Activated naive CD4-positive, alpha-beta T cell treated with anti-CD3 and anti-CD28 coated beads, Interleukin-2, amount 10 ng/mL, durations not matched to agents 7 days and 5 days (primary cell): ENCODE measurements around the gene TMOD1.

Experiments used
- CTCF ChIA-PET: fragments of 350-600 bp; sonication (Branson Sonifier 250); formaldehyde crosslinking; loops from one replicate; lab custom pipeline; 2021; ENCODE audit warnings: antibody characterized with exemption; lab: Charles Lee
- DNase-seq: peaks from one replicate; pipeline ENCODE4 v3.0.0-alpha.2; 2020
- H3K27ac Mint-ChIP-seq: one replicate; pipeline ENCODE4 v1.8.0; 2021; ENCODE audit warnings: mild to moderate bottlenecking, moderate library complexity, mixed read lengths
- H3K27me3 Mint-ChIP-seq: one replicate; pipeline ENCODE4 v1.8.0; 2021; ENCODE audit warnings: mild to moderate bottlenecking, mixed read lengths
- H3K36me3 Mint-ChIP-seq: one replicate; pipeline ENCODE4 v1.8.0; 2021; ENCODE audit warnings: mixed read lengths
- H3K4me1 Mint-ChIP-seq: one replicate; pipeline ENCODE4 v1.8.0; 2021; ENCODE audit warnings: mixed read lengths
- H3K4me3 Mint-ChIP-seq: one replicate; pipeline ENCODE4 v1.8.0; 2021; ENCODE audit warnings: mild to moderate bottlenecking, moderate library complexity, mixed read lengths
- H3K9me3 Mint-ChIP-seq: one replicate; pipeline ENCODE4 v1.8.0; 2021; ENCODE audit warnings: mixed read lengths

TMOD1 gene

DNA sequence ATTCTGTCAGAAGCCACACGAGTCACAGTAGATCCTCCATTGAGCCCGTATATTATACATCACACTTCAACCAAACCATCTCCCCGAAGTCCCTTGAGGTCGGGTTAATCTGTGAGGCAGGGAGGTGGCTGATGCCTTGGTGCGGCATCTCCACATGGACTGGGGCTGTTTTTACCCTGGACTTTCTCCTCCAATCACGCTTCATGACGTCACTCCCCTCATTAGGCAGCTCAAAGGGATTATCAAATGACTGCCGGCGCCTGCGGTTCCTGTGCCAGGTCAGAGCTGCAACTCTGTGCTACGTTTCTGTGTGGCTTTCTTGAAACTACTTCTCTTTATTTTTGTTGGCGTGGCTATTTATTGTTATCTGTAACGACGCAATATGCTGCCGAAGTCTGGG lies 53.7 kb downstream of the TMOD1 start:
- H3K4me3 Mint-ChIP-seq = no peak overlapping the region
- peaks cover 53% of the 10 kb centered on the region for H3K27me3 Mint-ChIP-seq
- H3K27ac Mint-ChIP-seq = no peak overlapping the region
- no peaks in the 10 kb centered on the region for H3K9me3 Mint-ChIP-seq
- peaks cover 16% of the 10 kb centered on the region for H3K4me1 Mint-ChIP-seq
- no peaks in the 10 kb centered on the region for H3K36me3 Mint-ChIP-seq
- CTCF ChIA-PET = no interaction called here
- DNase-seq = no peak

DNA sequence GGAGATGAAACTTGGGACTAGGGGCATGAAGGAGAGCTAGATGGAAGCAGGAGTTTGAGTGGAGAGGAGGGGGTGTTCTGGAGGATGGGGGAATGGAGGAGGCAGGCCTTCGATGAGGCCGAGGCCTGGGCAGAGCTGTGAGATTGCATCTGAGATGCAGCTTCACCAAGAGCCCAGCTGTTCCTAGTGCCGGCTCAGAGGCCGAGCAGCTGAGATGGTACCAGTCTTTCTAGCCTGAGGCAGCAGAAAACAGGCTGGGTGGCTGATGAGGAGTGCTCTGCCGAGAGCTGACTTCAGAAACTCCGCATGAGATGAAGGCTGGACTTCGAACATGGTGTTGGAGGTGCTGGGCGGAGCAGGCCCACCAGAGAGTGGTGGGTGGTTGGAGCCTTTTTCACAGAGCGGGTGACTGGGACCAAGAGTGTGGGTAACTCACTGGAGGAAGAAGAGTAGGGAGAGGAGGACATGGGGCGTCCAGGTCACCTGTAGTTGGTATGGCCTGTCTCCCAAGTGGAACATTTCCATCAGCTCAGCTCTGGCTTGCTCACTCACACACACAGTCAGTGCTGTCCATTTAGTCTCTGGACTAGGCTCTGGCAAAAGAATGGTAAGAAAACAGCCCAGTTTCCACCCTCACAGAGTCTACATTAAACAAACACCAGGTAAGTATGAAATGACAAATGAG lies 54.7 kb downstream of the TMOD1 start:
- Mint-ChIP-seq H3K27ac (no peak overlapping the region), H3K4me1 (peaks cover 16% of the 10 kb centered on the region), H3K9me3 (no peaks in the 10 kb centered on the region), H3K4me3 (no peak overlapping the region), H3K27me3 (peaks cover 50% of the 10 kb centered on the region), H3K36me3 (no peaks in the 10 kb centered on the region)
- DNase-seq = no peak
- CTCF ChIA-PET = no interaction called here

DNA sequence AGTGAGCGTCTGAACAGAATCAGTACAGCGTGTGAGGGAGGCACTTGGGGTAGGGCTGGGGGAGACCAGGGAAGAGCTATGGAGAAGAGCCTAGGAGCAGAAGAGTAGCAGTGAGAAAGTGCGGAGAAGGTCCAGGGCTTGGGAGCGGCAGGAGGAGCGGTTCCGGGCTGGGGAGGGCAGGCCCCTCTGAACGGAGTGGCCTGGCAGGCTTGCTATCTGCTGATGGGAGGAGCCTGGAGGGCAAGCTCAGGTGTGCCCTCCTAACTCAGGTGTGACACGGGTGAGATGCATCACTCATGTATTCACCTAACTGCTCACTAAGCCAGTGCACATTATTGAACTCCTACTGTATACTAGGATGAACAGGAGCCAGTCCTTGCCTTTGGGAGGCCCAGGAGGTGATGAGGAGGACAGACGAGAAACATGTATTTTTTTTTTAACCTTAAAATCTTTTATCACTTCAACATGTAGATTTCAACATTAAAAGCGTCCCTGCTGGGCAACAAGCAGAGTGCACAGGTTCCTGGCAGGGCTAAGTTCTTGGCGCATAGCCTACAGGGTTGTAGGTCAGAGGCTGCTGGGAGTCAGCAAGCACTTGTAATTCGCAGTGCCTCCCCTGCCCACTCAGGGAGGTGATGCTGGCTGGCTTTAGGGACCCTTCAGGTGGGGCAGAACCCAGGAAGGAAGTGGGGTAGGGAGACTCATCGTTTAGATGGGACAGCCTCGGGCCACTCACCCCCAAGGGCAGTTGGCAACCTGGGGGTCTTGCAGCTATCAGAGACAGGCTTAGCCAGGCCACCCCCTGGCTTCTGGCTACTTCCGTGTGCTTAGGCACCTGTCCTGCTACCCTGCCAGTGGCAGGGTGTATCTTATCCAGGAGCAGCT lies 55.5 kb downstream of the TMOD1 start:
- CTCF ChIA-PET = no interaction called here
- no peaks in the 10 kb centered on the region for H3K9me3 Mint-ChIP-seq
- no peaks in the 10 kb centered on the region for H3K36me3 Mint-ChIP-seq
- H3K4me3 Mint-ChIP-seq = no peak overlapping the region
- H3K27me3 Mint-ChIP-seq = peaks cover 57% of the 10 kb centered on the region
- no peak overlapping the region for H3K27ac Mint-ChIP-seq
- no peak for DNase-seq
- peaks cover 16% of the 10 kb centered on the region for H3K4me1 Mint-ChIP-seq

DNA sequence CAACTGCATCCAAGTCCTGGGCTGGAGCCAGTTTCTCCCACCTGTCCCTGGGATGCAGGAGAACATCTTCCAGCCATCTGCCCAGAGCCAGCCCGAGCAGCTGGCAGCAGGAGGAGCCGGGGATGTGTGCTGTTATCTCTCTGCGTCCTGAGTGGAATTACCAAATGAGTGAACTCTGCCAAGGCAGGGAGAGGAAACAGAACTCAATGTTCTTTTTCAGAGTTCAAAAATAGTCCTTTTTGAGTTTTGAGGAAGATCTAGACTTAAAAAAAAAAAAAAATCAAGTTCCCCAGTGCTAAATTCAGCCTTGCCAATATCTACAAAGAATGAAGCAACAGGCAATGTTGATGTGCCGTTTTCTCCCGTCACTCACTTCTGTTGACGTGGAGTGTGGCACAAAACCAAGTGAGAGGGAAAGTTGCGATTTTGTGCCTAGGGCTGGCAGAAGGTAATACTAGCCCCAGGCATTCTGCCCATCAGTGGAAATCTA lies 56.2 kb downstream of the TMOD1 start:
- H3K9me3 Mint-ChIP-seq = no peaks in the 10 kb centered on the region
- H3K27ac Mint-ChIP-seq = no peak overlapping the region
- peaks cover 16% of the 10 kb centered on the region for H3K4me1 Mint-ChIP-seq
- no peaks in the 10 kb centered on the region for H3K36me3 Mint-ChIP-seq
- no peak for DNase-seq
- H3K4me3 Mint-ChIP-seq = no peak overlapping the region
- peaks cover 61% of the 10 kb centered on the region for H3K27me3 Mint-ChIP-seq
- CTCF ChIA-PET = interaction anchor here (1.0 kb wide), 1 partner anchor 41 kb away, joined by 3 read pairs; no protein-coding TSS in a partner anchor

DNA sequence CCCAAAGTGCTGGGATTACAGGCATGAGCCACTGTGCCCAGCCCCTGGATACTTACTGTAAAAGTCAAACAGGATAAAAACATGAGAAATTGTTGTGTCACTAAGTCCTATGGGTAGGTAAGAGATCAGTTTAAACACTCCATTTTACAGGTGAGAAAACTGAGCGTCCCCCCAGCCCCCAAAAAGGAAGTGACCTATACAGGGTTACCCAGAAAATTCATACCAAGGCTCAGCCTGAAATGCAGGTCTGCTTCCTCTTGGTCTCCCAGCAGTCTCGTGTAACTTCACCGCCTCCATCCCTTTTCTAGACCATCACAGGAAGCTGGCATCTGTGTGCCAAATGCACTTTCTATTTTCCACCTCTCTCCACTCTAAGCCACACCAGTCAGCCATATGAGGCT lies 57.2 kb downstream of the TMOD1 start:
- Mint-ChIP-seq H3K4me3 (no peak overlapping the region), H3K36me3 (no peaks in the 10 kb centered on the region), H3K9me3 (no peaks in the 10 kb centered on the region), H3K27ac (peak overlapping the region; percentile 46), H3K4me1 (peaks cover 16% of the 10 kb centered on the region), H3K27me3 (peaks cover 56% of the 10 kb centered on the region)
- DNase-seq = no peak
- CTCF ChIA-PET = interaction anchor here (1.0 kb wide), 1 partner anchor 40 kb away, joined by 3 read pairs; no protein-coding TSS in a partner anchor

DNA sequence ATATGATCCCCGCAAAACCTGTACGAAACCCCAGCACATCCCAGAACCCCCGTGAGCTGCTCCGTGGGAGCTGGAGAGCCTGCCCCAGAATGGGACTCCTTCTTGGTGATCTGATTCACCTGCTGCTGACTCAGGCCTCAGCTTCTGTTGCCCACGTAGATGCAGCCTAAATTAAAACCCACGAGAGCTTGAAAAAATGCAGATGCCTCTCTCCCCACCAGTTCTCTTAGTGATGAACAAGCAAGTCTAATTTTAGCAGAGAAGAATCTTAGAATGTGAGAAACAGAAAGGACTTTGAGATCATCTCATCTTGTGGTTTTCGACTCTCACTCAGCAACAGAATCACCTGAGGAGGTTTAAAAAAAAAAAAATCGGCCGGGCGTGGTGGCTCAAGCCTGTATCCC lies 57.6 kb downstream of the TMOD1 start:
- Mint-ChIP-seq H3K9me3 (no peaks in the 10 kb centered on the region), H3K36me3 (no peaks in the 10 kb centered on the region), H3K27me3 (peaks cover 52% of the 10 kb centered on the region), H3K27ac (peak overlapping the region; percentile 46), H3K4me3 (peak overlapping the region; percentile 26), H3K4me1 (peaks cover 16% of the 10 kb centered on the region)
- CTCF ChIA-PET = no interaction called here
- DNase-seq = no peak

DNA sequence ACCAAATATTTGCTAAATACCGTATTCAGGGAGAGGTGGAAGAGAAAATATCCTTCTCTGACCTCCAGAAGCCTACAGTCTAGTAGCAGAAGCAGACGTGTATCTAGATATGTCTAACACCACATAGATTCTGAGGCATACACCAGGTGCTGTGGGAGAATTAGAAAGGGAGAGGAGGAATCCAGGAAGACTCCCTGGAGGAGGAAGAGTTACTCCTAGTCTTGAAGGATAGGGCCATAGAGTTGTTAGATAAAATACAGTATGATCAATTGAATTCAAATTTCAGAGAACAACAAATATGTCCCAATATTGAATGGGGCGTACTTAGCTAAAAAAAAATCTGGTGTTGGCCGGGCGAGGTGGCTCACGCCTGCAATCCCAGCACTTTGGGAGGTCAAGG lies 58.7 kb downstream of the TMOD1 start:
- Mint-ChIP-seq H3K27me3 (peaks cover 42% of the 10 kb centered on the region), H3K9me3 (no peaks in the 10 kb centered on the region), H3K27ac (no peak overlapping the region), H3K4me3 (no peak overlapping the region), H3K4me1 (peaks cover 16% of the 10 kb centered on the region), H3K36me3 (no peaks in the 10 kb centered on the region)
- CTCF ChIA-PET = no interaction called here
- DNase-seq = no peak

DNA sequence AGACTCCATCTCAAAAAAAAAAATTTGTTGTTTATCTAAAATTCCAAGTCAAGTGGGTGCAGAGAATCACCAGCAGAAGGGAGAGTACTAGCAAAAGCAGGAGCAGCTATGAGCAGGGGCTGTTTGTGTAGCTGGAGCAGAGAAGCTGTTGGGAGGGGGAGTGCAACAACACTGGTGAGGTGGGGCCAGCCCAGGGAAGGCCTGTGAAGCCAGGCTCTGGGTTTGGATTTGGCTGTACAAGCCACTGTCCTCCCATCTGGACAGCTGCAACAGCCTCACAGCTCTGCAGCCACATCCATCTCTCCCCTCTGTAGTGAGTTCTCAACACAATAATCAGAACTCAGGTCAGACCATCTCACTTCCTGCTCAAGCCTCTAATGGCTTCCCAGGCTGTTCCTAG lies 59.4 kb downstream of the TMOD1 start:
- Mint-ChIP-seq H3K9me3 (no peaks in the 10 kb centered on the region), H3K36me3 (no peaks in the 10 kb centered on the region), H3K4me1 (peaks cover 16% of the 10 kb centered on the region), H3K27me3 (peaks cover 38% of the 10 kb centered on the region), H3K27ac (no peak overlapping the region), H3K4me3 (no peak overlapping the region)
- DNase-seq = no peak
- CTCF ChIA-PET = interaction anchor here (1.3 kb wide), 1 partner anchor 38 kb away, joined by 6 read pairs; no protein-coding TSS in a partner anchor

DNA sequence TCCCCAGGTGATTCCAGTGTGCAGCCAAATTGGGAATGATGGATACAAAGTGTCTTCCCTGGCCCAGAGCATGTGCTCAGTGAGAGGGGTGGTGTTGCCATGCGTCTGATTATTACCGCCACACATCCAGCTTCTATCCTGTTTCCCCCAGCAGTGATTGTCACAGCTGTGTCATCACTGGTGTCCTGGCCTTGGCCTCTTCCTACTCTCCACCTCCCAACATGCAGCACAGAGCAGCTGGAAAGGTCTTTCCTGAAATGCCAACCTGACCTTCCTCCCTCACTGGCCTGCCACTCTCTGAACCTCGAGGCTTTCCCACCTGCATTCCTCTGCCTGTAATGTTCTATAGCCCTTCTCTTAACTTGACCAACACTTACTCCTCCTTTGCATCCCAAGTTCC lies 60.0 kb downstream of the TMOD1 start:
- Mint-ChIP-seq H3K4me1 (peaks cover 16% of the 10 kb centered on the region), H3K27me3 (peaks cover 34% of the 10 kb centered on the region), H3K4me3 (no peak overlapping the region), H3K9me3 (no peaks in the 10 kb centered on the region), H3K27ac (no peak overlapping the region), H3K36me3 (no peaks in the 10 kb centered on the region)
- CTCF ChIA-PET = interaction anchor here (1.3 kb wide), 1 partner anchor 37 kb away, joined by 6 read pairs; no protein-coding TSS in a partner anchor
- no peak for DNase-seq

DNA sequence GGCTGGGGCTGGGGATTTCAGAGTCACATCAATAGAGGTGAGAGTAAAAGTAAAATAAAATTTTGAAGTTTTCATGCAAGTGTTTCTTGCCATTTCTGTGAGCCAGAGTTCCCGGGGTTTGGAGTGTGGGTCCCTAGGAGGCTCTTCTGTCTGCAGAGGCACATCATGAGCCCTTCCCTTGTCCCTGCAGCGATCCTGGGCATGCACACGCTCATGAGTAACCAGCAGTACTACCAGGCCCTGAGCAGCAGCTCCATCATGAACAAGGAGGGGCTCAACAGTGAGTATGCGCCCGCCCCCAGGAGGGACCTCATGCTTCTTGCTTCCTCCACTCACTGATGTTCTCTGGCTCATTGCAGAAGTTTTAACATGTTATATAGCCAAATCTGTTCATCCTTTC lies 61.1 kb downstream of the TMOD1 start:
- Mint-ChIP-seq H3K9me3 (no peaks in the 10 kb centered on the region), H3K27me3 (peaks cover 29% of the 10 kb centered on the region), H3K4me3 (no peak overlapping the region), H3K36me3 (no peaks in the 10 kb centered on the region), H3K4me1 (peaks cover 16% of the 10 kb centered on the region), H3K27ac (no peak overlapping the region)
- no peak for DNase-seq
- CTCF ChIA-PET = no interaction called here

DNA sequence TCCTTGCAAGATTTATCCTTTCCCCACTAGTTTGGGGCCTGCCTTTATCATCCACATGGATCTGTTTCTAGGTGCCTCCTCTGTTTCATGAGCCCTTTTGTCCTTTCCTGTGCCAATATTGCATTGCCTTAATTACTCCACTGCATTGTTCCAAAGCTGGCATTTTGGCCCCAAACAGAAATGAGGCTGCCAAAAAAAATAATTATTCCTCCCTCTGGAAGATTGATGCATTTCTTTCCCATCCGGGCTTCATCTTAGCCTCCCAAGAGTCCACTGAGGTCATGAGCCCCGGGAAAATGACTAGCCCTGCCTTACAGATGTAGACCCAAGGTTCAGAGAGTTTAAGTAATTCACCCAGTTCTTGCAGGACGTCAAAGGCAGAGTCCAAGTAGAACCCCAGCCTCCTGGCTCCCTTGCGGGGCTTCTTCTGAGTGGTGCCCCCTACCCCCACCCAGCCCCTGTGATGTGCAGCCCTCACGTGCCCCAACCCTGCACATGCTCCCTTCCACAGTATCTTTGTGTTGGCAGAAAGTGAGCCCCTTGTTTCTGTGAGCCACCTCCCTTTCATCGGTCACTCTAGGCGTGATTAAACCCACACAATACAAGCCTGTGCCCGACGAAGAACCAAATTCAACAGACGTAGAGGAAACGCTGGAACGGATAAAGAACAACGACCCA lies 62.1 kb downstream of the TMOD1 start:
- H3K4me3 Mint-ChIP-seq = no peak overlapping the region
- peaks cover 25% of the 10 kb centered on the region for H3K27me3 Mint-ChIP-seq
- CTCF ChIA-PET = no interaction called here
- H3K27ac Mint-ChIP-seq = no peak overlapping the region
- DNase-seq = no peak
- peaks cover 12% of the 10 kb centered on the region for H3K4me1 Mint-ChIP-seq
- no peaks in the 10 kb centered on the region for H3K36me3 Mint-ChIP-seq
- no peaks in the 10 kb centered on the region for H3K9me3 Mint-ChIP-seq

DNA sequence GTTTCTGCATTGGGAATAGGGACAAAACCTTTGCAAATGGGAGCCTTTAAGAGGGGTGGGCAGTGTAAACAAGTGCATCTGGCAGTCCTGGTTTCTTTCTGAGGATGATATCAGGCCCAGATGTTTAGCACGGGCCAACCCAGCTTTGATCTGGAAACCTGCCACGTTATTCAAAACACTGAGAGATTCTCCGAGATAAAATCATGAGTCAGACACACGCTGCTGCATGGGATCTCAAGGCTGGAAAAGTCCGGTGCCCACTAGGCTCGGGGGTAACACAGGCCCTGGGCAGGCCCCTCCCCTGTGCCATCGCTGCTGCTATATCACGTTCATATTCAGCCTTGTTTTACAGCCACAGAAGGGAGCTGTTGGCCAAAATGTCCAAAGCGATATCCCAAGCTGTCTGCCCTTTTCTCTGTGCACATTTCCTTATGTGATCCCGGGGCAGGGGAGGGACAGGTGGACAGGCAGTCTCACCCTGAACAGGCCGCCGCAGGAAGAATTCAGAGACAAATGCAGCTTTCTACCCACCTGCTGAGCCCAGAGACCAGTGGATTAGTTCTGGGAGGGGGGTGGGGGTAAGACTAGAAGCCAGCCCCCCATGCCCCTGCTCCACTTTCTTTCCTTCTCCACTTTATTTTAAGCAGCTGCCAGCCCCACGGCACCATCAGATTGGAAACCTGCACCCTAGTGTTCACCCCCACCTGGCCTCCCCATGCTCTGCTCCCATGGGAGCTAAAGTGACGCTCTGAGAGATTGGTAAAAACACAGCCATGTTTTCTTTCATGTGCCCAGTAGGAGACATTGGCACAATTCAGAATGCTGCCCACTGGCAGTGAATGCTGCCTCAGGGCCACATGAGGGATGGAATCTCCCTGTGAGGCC lies 63.1 kb downstream of the TMOD1 start:
- Mint-ChIP-seq H3K27ac (no peak overlapping the region), H3K4me3 (no peak overlapping the region), H3K27me3 (peaks cover 19% of the 10 kb centered on the region), H3K9me3 (no peaks in the 10 kb centered on the region), H3K36me3 (no peaks in the 10 kb centered on the region), H3K4me1 (peaks cover 5% of the 10 kb centered on the region)
- CTCF ChIA-PET = no interaction called here
- DNase-seq = no peak

DNA sequence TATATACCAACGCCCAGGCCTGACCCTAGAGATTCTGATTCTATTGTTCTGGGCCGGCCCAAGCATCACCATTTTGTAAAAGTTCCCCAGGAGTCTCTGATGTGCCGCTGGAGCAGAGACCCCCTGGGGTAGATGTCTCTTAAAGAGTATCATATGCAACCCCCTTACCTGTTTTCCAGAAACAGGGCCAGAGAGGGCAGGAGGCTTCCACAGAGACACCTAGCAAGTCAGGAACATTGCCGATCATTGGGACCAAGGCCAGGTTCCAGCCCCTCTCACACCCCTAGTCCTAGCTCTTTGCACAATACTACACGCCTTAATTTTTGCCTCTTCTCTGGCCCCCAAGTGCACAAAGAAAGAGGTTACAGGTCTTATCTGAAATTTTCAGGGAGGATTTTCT lies 63.8 kb downstream of the TMOD1 start:
- no peaks in the 10 kb centered on the region for H3K9me3 Mint-ChIP-seq
- no peak overlapping the region for H3K4me3 Mint-ChIP-seq
- H3K4me1 Mint-ChIP-seq = no peaks in the 10 kb centered on the region
- H3K27ac Mint-ChIP-seq = no peak overlapping the region
- peaks cover 22% of the 10 kb centered on the region for H3K27me3 Mint-ChIP-seq
- CTCF ChIA-PET = no interaction called here
- DNase-seq = no peak
- H3K36me3 Mint-ChIP-seq = no peaks in the 10 kb centered on the region
